Smooth muscle cell (in vitro differentiated cells): ENCODE measurements around the gene KCNK13. TPM values are rescaled to one million over a fixed set of nuclear protein-coding genes. Genes with fewer than 3 reads are reported as not detected.

ENCODE experiments used
- DNase-seq: peaks from one replicate; lab custom pipeline; 2025; ENCODE audit not compliant: unreplicated experiment; lab: John Stamatoyannopoulos, UW
- H2AFZ ChIP-seq: fragments of 200-600 bp; sonication (generic); 2 replicates; pipeline ENCODE4 v1.6.0; 2016; ENCODE audit warnings: antibody characterized with exemption, low read depth, mild to moderate bottlenecking
- H3F3A ChIP-seq: fragments of 200-600 bp; sonication (generic); 2 replicates; pipeline ENCODE4 v1.6.0; 2017; ENCODE audit warnings: antibody characterized with exemption, low read depth
- H3K27ac ChIP-seq: fragments of 200-600 bp; sonication (generic); 2 replicates; pipeline ENCODE4 v1.5.1; 2016; ENCODE audit warnings: low read depth, mild to moderate bottlenecking
- H3K27me3 ChIP-seq: fragments of 200-600 bp; sonication (generic); 2 replicates; pipeline ENCODE4 v1.6.1; 2016; ENCODE audit warnings: low read depth, mild to moderate bottlenecking
- H3K36me3 ChIP-seq: fragments of 200-600 bp; sonication (generic); 2 replicates; pipeline ENCODE4 v1.5.1; 2016; ENCODE audit warnings: low read depth
- H3K4me1 ChIP-seq: fragments of 200-600 bp; sonication (generic); 2 replicates; pipeline ENCODE4 v1.5.1; 2016; ENCODE audit warnings: low read depth
- H3K4me2 ChIP-seq: fragments of 200-600 bp; sonication (generic); 2 replicates; pipeline ENCODE4 v1.6.0; 2016; ENCODE audit warnings: mild to moderate bottlenecking
- H3K4me3 ChIP-seq: fragments of 200-600 bp; sonication (generic); 2 replicates; pipeline ENCODE4 v1.5.1; 2016; ENCODE audit warnings: mild to moderate bottlenecking
- H3K79me2 ChIP-seq: fragments of 200-600 bp; sonication (generic); 2 replicates; pipeline ENCODE4 v1.6.0; 2016; ENCODE audit warnings: low read depth, mild to moderate bottlenecking
- H3K9ac ChIP-seq: fragments of 200-600 bp; sonication (generic); 2 replicates; pipeline ENCODE4 v1.6.0; 2016; ENCODE audit warnings: low read depth
- H3K9me3 ChIP-seq: fragments of 200-600 bp; sonication (generic); replicated peaks from 2 replicates; pipeline ENCODE4 v1.5.1; 2016; ENCODE audit warnings: low read depth
- H4K20me1 ChIP-seq: fragments of 200-600 bp; sonication (generic); 2 replicates; pipeline ENCODE4 v1.6.0; 2016; ENCODE audit warnings: low read depth
- CTCF ChIP-seq: fragments of 200-600 bp; sonication (generic); IDR thresholded peaks from 2 replicates; pipeline ENCODE4 v1.5.1; 2017; ENCODE audit warnings: borderline replicate concordance, mild to moderate bottlenecking, antibody characterized with exemption; ENCODE audit not compliant: insufficient read depth, poor library complexity, severe bottlenecking
- WGBS: methylation state at CpG from one replicate; pipeline ENCODE4 v1.1.7; 2016; ENCODE audit warnings: low lambda C conversion rate; 5-methylcytosine and 5-hydroxymethylcytosine counted together
- polyA plus RNA-seq: library from polyadenylated mRNA; unstranded; fragments of >200 nt; fragmentation: Nextera tagmentation; extraction: Ambion mirVana; gene quantifications from 2 replicates; pipeline ENCODE4 v1.2.1, GENCODE V29; 2016
- total RNA-seq: library from RNA; depleted of rRNA; stranded (reverse); fragments of >200 nt; gene quantifications from 2 replicates; pipeline ENCODE4 v1.2.3, GENCODE V29; 2014

Gene KCNK13
- total and polyA plus RNA-seq, 2 experiments from 2014 or later, result 0.45 TPM; not detected in 1

GRCh38 chr14:90179809-90180779, 118.3 kb downstream of the KCNK13 start:
- no peaks in the 10 kb centered on the region for H3K36me3 ChIP-seq
- no peaks in the 10 kb centered on the region for H3K9me3 ChIP-seq
- 75% methylated on average over 4 of the region's 4 CpGs for WGBS
- H3K4me1 ChIP-seq, result no peaks in the 10 kb centered on the region
- H4K20me1 ChIP-seq, result no peaks in the 10 kb centered on the region
- H2AFZ ChIP-seq, result peak overlapping the region; percentile 12
- no peak for TF ChIP-seq CTCF
- H3K27ac ChIP-seq, result peak overlapping the region; percentile 14
- no peaks in the 10 kb centered on the region for H3F3A ChIP-seq
- no peaks in the 10 kb centered on the region for H3K27me3 ChIP-seq
- DNase-seq, result no peak
- no peak overlapping the region for H3K4me3 ChIP-seq
- no peak overlapping the region for H3K9ac ChIP-seq
- no peaks in the 10 kb centered on the region for H3K79me2 ChIP-seq
- no peak overlapping the region for H3K4me2 ChIP-seq

- no peak overlapping the region for H3K27ac ChIP-seq
- H4K20me1 ChIP-seq, result no peaks in the 10 kb centered on the region
- no peak overlapping the region for H2AFZ ChIP-seq
- no peaks in the 10 kb centered on the region for H3F3A ChIP-seq
- H3K36me3 ChIP-seq, result no peaks in the 10 kb centered on the region
- no peak overlapping the region for H3K4me3 ChIP-seq
- TF ChIP-seq CTCF, result no peak
- no peak overlapping the region for H3K9ac ChIP-seq
- H3K4me2 ChIP-seq, result no peak overlapping the region
- no peaks in the 10 kb centered on the region for H3K9me3 ChIP-seq
- DNase-seq, result no peak
- H3K27me3 ChIP-seq, result no peaks in the 10 kb centered on the region
- H3K4me1 ChIP-seq, result no peaks in the 10 kb centered on the region
- WGBS, result 99% methylated on average over 14 of the region's 14 CpGs
- no peaks in the 10 kb centered on the region for H3K79me2 ChIP-seq
Measured at GRCh38 chr14:90184094-90184493, 122.3 kb downstream of the KCNK13 start.

GRCh38 chr14:90184571-90185266, 122.9 kb downstream of the KCNK13 start:
- no peaks in the 10 kb centered on the region for H3K36me3 ChIP-seq
- 93% methylated on average over 23 of the region's 23 CpGs for WGBS
- TF ChIP-seq CTCF, result no peak
- no peaks in the 10 kb centered on the region for H3K79me2 ChIP-seq
- no peaks in the 10 kb centered on the region for H4K20me1 ChIP-seq
- no peaks in the 10 kb centered on the region for H3K9me3 ChIP-seq
- no peak overlapping the region for H3K27ac ChIP-seq
- H3K9ac ChIP-seq, result no peak overlapping the region
- DNase-seq, result no peak
- no peaks in the 10 kb centered on the region for H3F3A ChIP-seq
- peak overlapping the region; percentile 58 for H2AFZ ChIP-seq
- no peaks in the 10 kb centered on the region for H3K4me1 ChIP-seq
- no peak overlapping the region for H3K4me3 ChIP-seq
- no peaks in the 10 kb centered on the region for H3K27me3 ChIP-seq
- H3K4me2 ChIP-seq, result no peak overlapping the region
